ENCODE measurements around the gene GPC2.
A peak's percentile ranks its signal among the peaks of the same experiment; 100 is the strongest.

Gene GPC2

DNA sequence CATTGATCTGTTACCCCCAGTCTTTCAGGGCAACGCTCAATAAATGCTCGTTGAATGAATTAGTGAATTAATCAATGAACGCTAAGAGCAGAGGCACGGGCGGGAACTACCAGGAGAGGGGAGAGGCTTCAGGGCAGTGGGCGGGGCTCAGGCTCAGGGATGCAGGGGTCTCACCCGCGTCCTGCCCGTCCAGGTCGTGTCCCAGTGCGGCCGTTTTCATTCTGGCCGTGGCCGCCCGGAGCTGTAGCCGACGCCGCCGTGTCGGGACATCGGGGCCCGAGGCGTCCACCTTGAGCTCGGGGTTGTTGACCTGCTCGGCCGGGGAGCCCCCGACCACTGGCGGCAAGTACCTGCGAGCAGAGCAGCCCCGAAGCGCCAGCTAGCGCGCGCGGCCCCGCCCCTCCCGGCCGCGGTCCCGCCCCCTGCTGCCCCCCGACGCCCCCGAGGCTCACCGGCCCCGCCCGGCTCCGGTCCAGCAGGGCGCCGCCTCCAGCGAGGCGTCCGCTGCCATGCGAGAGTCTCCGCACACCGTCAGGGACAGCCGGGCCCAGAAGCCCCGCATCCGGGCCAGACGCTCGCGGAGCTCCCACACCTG is 6.0 kb downstream of the GPC2 start:
- Histone ChIP-seq H3K9ac (ENCODE audit: low read length in 5 of 5) (no peak overlapping the region), H3K27me3 (ENCODE audit: control insufficient read depth in 5 of 5, insufficient read depth in 4 of 5, low read length in 5 of 5) (peaks cover 9 to 38% (median 24%) of the 10 kb centered on the region in 5 donors), H3K9me3 (ENCODE audit: control insufficient read depth in 5 of 5, low read length in 5 of 5) (no peaks in the 10 kb centered on the region), H3K4me1 (ENCODE audit: control insufficient read depth in 5 of 5, insufficient read depth in 5 of 5, low read length in 5 of 5) (peaks cover 0 to 34% (median 24%) of the 10 kb centered on the region in 5 donors), H3K36me3 (ENCODE audit: control insufficient read depth in 5 of 5, insufficient read depth in 5 of 5, low read length in 5 of 5) (no peaks in the 10 kb centered on the region), H3K4me3 (ENCODE audit: low read depth in 1 of 5, low read length in 5 of 5) (peak overlapping the region in 2 of 5 donors; percentile 22 to 37), H3K27ac (ENCODE audit: low read depth, low read length) (no peak overlapping the region)

DNA sequence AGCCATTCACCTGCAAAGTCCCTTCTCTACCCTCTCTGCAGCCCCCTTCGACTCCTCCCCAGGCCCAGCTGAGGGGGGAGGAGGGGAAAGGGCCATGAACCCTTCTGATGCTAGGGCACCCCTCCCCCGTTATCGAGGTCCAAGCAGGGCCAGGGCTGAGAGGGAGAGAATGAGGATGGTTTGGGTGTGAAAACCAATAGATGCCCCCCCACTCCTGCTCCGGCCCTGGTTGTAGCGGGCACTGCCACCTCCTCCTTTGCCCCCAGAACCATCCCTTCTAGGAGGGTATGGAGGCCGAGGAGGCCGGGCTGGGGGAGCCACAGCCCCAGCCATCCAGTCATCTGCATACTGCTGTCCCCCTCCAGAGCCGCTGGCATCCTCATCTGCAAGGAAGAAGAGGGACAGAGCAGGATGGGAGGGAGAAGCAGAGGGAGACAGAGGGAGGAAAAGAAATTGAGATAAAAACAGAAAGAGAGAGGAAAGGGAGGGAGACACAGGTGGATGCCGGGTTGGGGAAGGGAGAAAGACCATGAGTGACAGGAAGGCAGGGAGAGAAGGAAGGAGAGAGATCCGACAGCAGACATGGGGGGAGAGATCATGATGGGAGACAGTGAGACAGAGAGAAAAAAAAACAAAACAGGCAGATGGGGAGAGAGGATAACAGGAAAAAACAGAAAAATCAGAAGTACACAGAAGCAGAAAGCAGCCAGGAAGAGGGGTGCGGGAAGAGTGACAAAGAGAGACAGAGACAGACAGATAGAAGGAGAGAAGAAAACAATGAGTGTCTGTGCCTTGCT is 6.9 kb downstream of the GPC2 start:
- Histone ChIP-seq H3K9ac (ENCODE audit: low read length in 5 of 5) (no peak overlapping the region), H3K27ac (ENCODE audit: low read depth, low read length) (no peak overlapping the region), H3K27me3 (ENCODE audit: control insufficient read depth in 5 of 5, insufficient read depth in 4 of 5, low read length in 5 of 5) (peaks cover 9 to 40% (median 26%) of the 10 kb centered on the region in 5 donors)

GRCh38 chr7:100169147-100169850 is 7.9 kb downstream of the GPC2 start:
- Histone ChIP-seq H3K9ac (ENCODE audit: low read length in 5 of 5) (no peak overlapping the region), H3K36me3 (ENCODE audit: control insufficient read depth in 5 of 5, insufficient read depth in 5 of 5, low read length in 5 of 5) (no peaks in the 10 kb centered on the region), H3K4me3 (ENCODE audit: low read depth in 1 of 5, low read length in 5 of 5) (no peak overlapping the region), H3K4me1 (ENCODE audit: control insufficient read depth in 5 of 5, insufficient read depth in 5 of 5, low read length in 5 of 5) (peaks cover 0 to 34% (median 24%) of the 10 kb centered on the region in 5 donors), H3K9me3 (ENCODE audit: control insufficient read depth in 5 of 5, low read length in 5 of 5) (no peaks in the 10 kb centered on the region), H3K27ac (ENCODE audit: low read depth, low read length) (no peak overlapping the region), H3K27me3 (ENCODE audit: control insufficient read depth in 5 of 5, insufficient read depth in 4 of 5, low read length in 5 of 5) (peaks cover 9 to 40% (median 26%) of the 10 kb centered on the region in 5 donors)

More for the DNA sequence above, 6.9 kb downstream of the GPC2 start:
- H3K4me3 ChIP-seq (ENCODE audit: low read depth in 1 of 5, low read length in 5 of 5) = no peak overlapping the region
- H3K9me3 ChIP-seq (ENCODE audit: control insufficient read depth in 5 of 5, low read length in 5 of 5) = no peaks in the 10 kb centered on the region
- H3K4me1 ChIP-seq (ENCODE audit: control insufficient read depth in 5 of 5, insufficient read depth in 5 of 5, low read length in 5 of 5) = peaks cover 0 to 34% (median 24%) of the 10 kb centered on the region in 5 donors
- no peaks in the 10 kb centered on the region for H3K36me3 ChIP-seq (ENCODE audit: control insufficient read depth in 5 of 5, insufficient read depth in 5 of 5, low read length in 5 of 5)

GRCh38 chr7:100167912-100168323 is 9.3 kb downstream of the GPC2 start:
- H3K4me1 ChIP-seq (ENCODE audit: control insufficient read depth in 5 of 5, insufficient read depth in 5 of 5, low read length in 5 of 5) = peaks cover 0 to 34% (median 24%) of the 10 kb centered on the region in 5 donors
- H3K27ac ChIP-seq (ENCODE audit: low read depth, low read length) = no peak overlapping the region
- H3K4me3 ChIP-seq (ENCODE audit: low read depth in 1 of 5, low read length in 5 of 5) = peak overlapping the region; percentile 57 to 78 (median 69)
- peaks cover 9 to 37% (median 26%) of the 10 kb centered on the region in 5 donors for H3K27me3 ChIP-seq (ENCODE audit: control insufficient read depth in 5 of 5, insufficient read depth in 4 of 5, low read length in 5 of 5)
- no peaks in the 10 kb centered on the region for H3K9me3 ChIP-seq (ENCODE audit: control insufficient read depth in 5 of 5, low read length in 5 of 5)
- H3K36me3 ChIP-seq (ENCODE audit: control insufficient read depth in 5 of 5, insufficient read depth in 5 of 5, low read length in 5 of 5) = no peaks in the 10 kb centered on the region
- peak overlapping the region; percentile 8 to 70 (median 50) for H3K9ac ChIP-seq (ENCODE audit: low read length in 5 of 5)

DNA sequence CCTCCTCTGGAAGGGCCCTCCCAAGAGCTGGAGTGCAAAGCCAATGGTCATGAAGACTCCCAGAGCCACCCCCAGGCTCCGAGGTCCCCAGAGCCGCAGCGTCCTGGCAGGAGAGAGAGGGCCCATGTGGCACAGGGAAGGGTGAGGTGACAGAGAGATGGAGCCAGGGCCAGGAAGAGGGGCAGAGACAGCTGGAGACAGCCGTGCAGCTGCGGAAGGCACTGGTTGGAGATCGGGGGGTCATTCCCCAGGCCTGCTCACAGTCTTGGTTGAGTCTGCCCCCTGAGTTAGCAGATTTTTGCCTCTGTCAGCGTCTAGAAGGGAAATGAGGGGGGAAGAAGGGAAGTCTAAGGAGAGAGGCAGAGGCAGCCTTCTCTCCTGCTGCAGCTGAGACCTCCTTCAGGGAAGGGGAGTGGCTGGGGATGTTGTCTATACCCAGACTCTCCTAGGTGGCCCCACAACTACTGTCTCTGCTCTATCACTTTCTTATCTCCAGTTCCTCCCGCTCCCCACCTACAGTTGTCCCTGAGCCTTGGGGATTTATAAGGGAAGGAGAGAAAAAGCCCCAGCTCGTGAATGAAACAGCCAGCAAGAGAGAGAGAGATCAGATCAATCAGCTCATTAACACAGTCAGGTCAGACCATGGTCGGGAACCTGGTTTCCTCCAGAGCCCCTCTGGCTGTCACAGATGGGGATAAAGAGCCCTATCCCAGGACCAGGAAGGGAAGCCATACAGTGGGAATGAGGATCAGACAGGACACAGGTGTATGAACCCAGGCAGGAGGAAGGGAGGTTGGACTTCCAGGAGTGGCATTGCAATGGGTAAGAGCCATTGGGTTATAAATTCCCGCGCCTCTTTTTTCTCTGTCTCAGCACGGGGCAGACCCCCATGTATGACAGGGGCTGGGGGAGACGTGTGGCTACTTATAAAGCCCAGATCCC is 9.9 kb downstream of the GPC2 start:
- Histone ChIP-seq H3K9me3 (ENCODE audit: control insufficient read depth in 5 of 5, low read length in 5 of 5) (no peaks in the 10 kb centered on the region), H3K36me3 (ENCODE audit: control insufficient read depth in 5 of 5, insufficient read depth in 5 of 5, low read length in 5 of 5) (no peaks in the 10 kb centered on the region), H3K9ac (ENCODE audit: low read length in 5 of 5) (peak overlapping the region in 1 of 5 donors; percentile 52), H3K4me3 (ENCODE audit: low read depth in 1 of 5, low read length in 5 of 5) (peak overlapping the region; percentile 23 to 78 (median 69)), H3K4me1 (ENCODE audit: control insufficient read depth in 5 of 5, insufficient read depth in 5 of 5, low read length in 5 of 5) (peaks cover 0 to 34% (median 24%) of the 10 kb centered on the region in 5 donors), H3K27ac (ENCODE audit: low read depth, low read length) (no peak overlapping the region), H3K27me3 (ENCODE audit: control insufficient read depth in 5 of 5, insufficient read depth in 4 of 5, low read length in 5 of 5) (peaks cover 9 to 37% (median 26%) of the 10 kb centered on the region in 5 donors)

DNA sequence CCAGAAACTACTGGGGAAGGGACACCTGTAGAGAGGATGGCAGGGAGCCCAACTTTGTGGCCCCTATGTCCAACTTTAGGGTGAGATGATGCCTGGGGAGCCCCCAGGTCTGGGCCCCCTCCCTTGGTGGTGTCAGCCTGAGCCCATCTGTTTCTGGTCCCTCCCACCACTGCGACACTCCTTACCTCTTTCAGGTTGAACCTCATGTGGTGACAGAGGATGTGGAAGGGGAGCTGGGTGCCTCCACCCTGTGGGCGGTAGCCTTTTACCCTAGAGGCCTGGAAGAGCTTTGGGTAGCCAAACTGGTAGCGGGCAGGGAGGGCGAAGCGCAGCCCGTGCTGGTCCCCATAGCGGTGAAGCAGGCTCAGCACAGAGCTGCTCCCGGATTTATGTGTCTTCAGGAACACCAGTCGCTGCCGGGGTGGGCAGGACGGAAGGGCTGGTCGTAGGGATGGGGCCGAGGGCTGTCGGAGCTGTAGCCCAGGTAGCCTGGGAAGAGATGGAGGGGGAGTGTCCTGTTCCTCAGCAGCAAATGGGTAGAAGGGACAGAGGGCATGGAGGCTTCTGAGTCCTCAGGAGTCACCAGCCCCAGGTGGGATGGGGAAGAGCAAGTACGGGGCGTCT is 10.8 kb downstream of the GPC2 start:
- H3K4me1 ChIP-seq (ENCODE audit: control insufficient read depth in 5 of 5, insufficient read depth in 5 of 5, low read length in 5 of 5) = peaks cover 0 to 30% (median 24%) of the 10 kb centered on the region in 5 donors
- H3K36me3 ChIP-seq (ENCODE audit: control insufficient read depth in 5 of 5, insufficient read depth in 5 of 5, low read length in 5 of 5) = no peaks in the 10 kb centered on the region
- H3K27ac ChIP-seq (ENCODE audit: low read depth, low read length) = no peak overlapping the region
- H3K9ac ChIP-seq (ENCODE audit: low read length in 5 of 5) = no peak overlapping the region
- peaks cover 3 to 31% (median 20%) of the 10 kb centered on the region in 5 donors for H3K27me3 ChIP-seq (ENCODE audit: control insufficient read depth in 5 of 5, insufficient read depth in 4 of 5, low read length in 5 of 5)
- no peaks in the 10 kb centered on the region for H3K9me3 ChIP-seq (ENCODE audit: control insufficient read depth in 5 of 5, low read length in 5 of 5)
- no peak overlapping the region for H3K4me3 ChIP-seq (ENCODE audit: low read depth in 1 of 5, low read length in 5 of 5)

GRCh38 chr7:100163871-100164270 is 13.3 kb downstream of the GPC2 start:
- H3K27me3 ChIP-seq (ENCODE audit: control insufficient read depth in 5 of 5, insufficient read depth in 4 of 5, low read length in 5 of 5) = peaks cover 0 to 18% (median 15%) of the 10 kb centered on the region in 5 donors
- H3K4me3 ChIP-seq (ENCODE audit: low read depth in 1 of 5, low read length in 5 of 5) = no peak overlapping the region
- H3K4me1 ChIP-seq (ENCODE audit: control insufficient read depth in 5 of 5, insufficient read depth in 5 of 5, low read length in 5 of 5) = peaks cover 0 to 29% (median 27%) of the 10 kb centered on the region in 5 donors
- H3K9ac ChIP-seq (ENCODE audit: low read length in 5 of 5) = no peak overlapping the region
- H3K27ac ChIP-seq (ENCODE audit: low read depth, low read length) = no peak overlapping the region
- H3K9me3 ChIP-seq (ENCODE audit: control insufficient read depth in 5 of 5, low read length in 5 of 5) = no peaks in the 10 kb centered on the region
- H3K36me3 ChIP-seq (ENCODE audit: control insufficient read depth in 5 of 5, insufficient read depth in 5 of 5, low read length in 5 of 5) = no peaks in the 10 kb centered on the region

GRCh38 chr7:100163006-100163531 is 14.1 kb downstream of the GPC2 start:
- H3K9me3 ChIP-seq (ENCODE audit: control insufficient read depth in 5 of 5, low read length in 5 of 5) = no peaks in the 10 kb centered on the region
- H3K27ac ChIP-seq (ENCODE audit: low read depth, low read length) = no peak overlapping the region
- H3K4me1 ChIP-seq (ENCODE audit: control insufficient read depth in 5 of 5, insufficient read depth in 5 of 5, low read length in 5 of 5) = peaks cover 0 to 23% (median 20%) of the 10 kb centered on the region in 5 donors
- H3K4me3 ChIP-seq (ENCODE audit: low read depth in 1 of 5, low read length in 5 of 5) = no peak overlapping the region
- H3K27me3 ChIP-seq (ENCODE audit: control insufficient read depth in 5 of 5, insufficient read depth in 4 of 5, low read length in 5 of 5) = peaks cover 0 to 18% (median 12%) of the 10 kb centered on the region in 5 donors
- no peaks in the 10 kb centered on the region for H3K36me3 ChIP-seq (ENCODE audit: control insufficient read depth in 5 of 5, insufficient read depth in 5 of 5, low read length in 5 of 5)
- no peak overlapping the region for H3K9ac ChIP-seq (ENCODE audit: low read length in 5 of 5)

DNA sequence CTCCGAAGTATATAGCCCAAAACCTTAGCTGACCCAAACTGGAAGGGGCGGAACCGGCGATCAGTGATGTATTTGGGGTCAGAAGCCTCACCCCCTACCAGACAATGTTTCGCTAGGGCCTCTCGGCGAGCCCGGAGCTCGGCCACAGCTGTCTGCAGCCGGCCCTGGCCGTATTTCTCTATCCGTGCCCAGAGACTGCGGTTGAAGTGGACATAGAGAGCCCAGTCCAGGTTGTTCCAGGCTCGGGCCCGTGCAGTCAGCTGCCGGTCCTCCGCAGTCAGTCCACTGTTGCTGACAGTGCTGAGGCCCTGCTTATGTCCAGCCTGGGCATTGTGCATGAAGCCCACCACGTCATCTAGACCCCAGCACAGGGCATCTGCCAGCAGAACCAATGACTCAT is 17.1 kb downstream of the GPC2 start:
- H3K36me3 ChIP-seq (ENCODE audit: control insufficient read depth in 5 of 5, insufficient read depth in 5 of 5, low read length in 5 of 5) = peaks cover 0 to 19% (median 18%) of the 10 kb centered on the region in 5 donors
- no peaks in the 10 kb centered on the region for H3K27me3 ChIP-seq (ENCODE audit: control insufficient read depth in 5 of 5, insufficient read depth in 4 of 5, low read length in 5 of 5)
- H3K27ac ChIP-seq (ENCODE audit: low read depth, low read length) = no peak overlapping the region
- no peaks in the 10 kb centered on the region for H3K9me3 ChIP-seq (ENCODE audit: control insufficient read depth in 5 of 5, low read length in 5 of 5)
- peaks cover 3 to 26% (median 20%) of the 10 kb centered on the region in 5 donors for H3K4me1 ChIP-seq (ENCODE audit: control insufficient read depth in 5 of 5, insufficient read depth in 5 of 5, low read length in 5 of 5)
- no peak overlapping the region for H3K4me3 ChIP-seq (ENCODE audit: low read depth in 1 of 5, low read length in 5 of 5)
- H3K9ac ChIP-seq (ENCODE audit: low read length in 5 of 5) = no peak overlapping the region
